ENCODE measurements around the gene DAZAP1.

- TF ChIP-seq CTCF (optimal IDR thresholded peaks at IDR 0.05 in 1 of 3, IDR thresholded peaks at IDR 0.05 in 1 of 3, conservative IDR thresholded peaks at IDR 0.05 in 1 of 3; ENCODE audit: extremely low read depth in 1 of 3, insufficient read depth in 2 of 3, low read length in 3 of 3) (no peak), EZH2 (IDR thresholded peaks at IDR 0.05; ENCODE audit: low read length) (no peak)
These were observed 28.1 kb downstream of the DAZAP1 start for GRCh38 chr19:1435378-1435989.

All from keratinocyte (primary cell).